IPS-18c (cell line): Measurements from ENCODE around the gene ADAMTS18.
A peak's percentile ranks its signal among the peaks of the same experiment; 100 is the strongest.

Experiments used
- H3K4me3 ChIP-seq: 2 replicates; pipeline ENCODE4 v1.7.0; 2013; ENCODE audit warnings: low read depth, mild to moderate bottlenecking, low read length, moderate library complexity; ENCODE audit not compliant: insufficient read depth
- H3K9me3 ChIP-seq: one replicate; pipeline ENCODE4 v1.6.1; 2013; ENCODE audit warnings: mild to moderate bottlenecking, low read length, moderate library complexity; ENCODE audit not compliant: control insufficient read depth, insufficient read depth

The ADAMTS18 gene

DNA sequence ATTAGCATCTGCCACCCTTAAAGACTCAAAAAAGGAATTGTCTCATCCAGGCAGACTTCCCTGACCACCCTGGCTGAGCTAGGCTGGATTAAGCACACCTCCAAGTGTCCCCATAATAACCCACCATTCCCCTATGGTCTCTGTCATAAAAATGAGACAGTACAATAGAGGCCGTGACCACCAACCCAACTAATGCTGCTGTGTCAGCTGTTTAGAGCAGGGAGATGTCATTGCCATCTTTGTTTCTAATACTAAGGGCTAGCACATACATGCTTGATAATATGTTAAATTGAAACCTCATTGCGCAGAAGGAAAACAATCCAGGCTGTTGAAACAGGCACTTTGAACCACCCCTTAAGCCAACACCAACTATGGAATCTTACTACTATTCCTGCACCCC lies 7.2 kb upstream of the ADAMTS18 start:
- Histone ChIP-seq H3K4me3 (no peak overlapping the region), H3K9me3 (no peaks in the 10 kb centered on the region)

GRCh38 chr16:77439106-77439505 lies 4.3 kb upstream of the ADAMTS18 start:
- no peaks in the 10 kb centered on the region for H3K9me3 ChIP-seq
- no peak overlapping the region for H3K4me3 ChIP-seq

DNA sequence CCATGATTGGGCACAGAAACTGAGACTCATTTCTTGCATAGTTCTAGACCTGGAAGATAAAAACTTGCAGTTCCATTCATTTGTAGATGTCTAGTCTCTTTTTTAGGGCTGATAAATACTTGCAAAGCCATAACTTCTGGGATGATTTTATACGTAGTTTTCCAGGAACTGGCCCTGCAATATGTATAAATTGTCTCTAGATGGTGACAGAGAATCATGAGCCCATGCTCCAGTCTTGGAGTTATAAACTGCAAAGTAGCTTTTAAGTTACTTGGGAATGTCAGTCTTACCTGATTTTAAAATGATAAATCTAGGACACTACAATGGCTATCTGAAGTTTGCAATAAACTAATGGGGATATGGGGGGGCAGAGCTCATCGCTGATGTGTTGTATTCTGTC lies 3.0 kb upstream of the ADAMTS18 start:
- Histone ChIP-seq H3K4me3 (no peak overlapping the region), H3K9me3 (no peaks in the 10 kb centered on the region)

DNA sequence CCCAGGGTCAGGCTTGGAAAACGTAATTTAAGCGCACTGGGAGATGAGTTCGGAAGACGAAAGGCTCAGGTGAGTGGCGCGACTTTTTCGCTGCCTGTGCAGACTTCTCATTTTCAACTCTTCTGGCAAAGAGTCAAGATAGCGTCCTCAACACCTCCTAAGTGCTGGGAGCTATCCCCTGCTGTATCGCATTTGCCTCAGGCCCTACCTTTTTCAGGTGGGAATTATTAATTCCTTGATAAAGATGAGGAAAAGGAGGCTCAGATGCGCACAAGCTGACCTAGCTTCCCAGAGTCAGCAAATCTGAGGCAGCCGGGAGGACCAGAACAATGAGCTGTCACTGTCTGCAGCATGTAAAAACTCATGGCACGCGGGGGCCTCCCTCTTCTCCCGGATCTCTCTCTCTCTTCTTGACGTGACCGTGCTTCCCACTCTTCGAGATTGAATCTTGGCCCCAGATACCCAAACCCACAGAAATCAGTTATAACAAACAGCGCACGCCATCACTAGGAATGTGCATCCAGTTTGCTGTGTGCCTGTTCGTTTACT lies 512 bp upstream of the ADAMTS18 start:
- H3K9me3 ChIP-seq: no peaks in the 10 kb centered on the region
- H3K4me3 ChIP-seq: peak overlapping the region; percentile 70

DNA sequence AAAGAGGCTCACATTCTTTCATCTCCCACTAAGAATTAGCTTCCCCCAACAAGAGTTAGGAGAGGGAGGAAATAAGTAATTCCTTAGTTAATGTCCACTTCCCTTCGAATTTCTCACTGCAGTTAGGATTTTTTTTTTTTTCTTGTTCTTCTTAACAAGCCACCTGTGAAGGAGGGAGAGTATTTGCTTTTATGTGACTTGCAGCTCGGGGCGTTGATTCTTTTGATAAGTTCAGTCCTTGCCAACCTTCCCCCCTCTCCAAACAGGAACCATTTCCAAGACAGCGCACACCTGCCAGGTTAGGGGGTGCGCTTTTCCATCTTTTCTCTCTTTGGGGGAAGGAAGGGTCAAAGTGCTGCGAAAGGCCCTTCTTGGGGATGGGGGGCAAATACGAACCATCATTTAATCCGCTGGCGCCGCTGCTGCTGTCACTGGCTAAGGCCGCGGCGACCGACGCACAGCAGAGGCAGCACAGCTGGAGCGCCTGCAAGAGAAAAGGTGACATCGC lies 758 bp downstream of the ADAMTS18 start:
- peak overlapping the region; percentile 70 for H3K4me3 ChIP-seq

DNA sequence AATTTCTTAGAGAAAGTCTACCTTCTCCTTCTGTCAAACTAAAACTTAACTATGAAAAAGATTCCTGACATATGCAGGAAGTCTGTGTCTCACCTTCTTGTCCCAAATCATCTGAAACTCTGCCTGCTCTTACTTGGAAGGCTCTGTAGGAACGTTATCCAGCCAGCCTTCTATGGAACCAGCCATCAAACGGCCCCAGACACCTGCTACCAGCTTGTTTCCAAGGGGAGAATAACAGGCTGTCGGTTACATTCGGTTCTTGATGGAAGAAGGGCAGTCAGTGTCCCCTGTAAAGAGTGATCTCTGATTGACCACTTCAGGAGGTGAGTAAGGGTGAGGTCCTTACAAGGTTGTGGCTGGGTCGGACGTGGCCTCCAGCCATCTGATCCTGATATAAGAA lies 1.7 kb downstream of the ADAMTS18 start:
- H3K9me3 ChIP-seq: no peaks in the 10 kb centered on the region

More for the DNA sequence above, 758 bp downstream of the ADAMTS18 start:
- no peaks in the 10 kb centered on the region for H3K9me3 ChIP-seq

GRCh38 chr16:77432264-77432663 lies 2.6 kb downstream of the ADAMTS18 start:
- H3K4me3 ChIP-seq: no peak overlapping the region
- H3K9me3 ChIP-seq: no peaks in the 10 kb centered on the region

More for the DNA sequence above, 1.7 kb downstream of the ADAMTS18 start:
- H3K4me3 ChIP-seq: no peak overlapping the region

- H3K9me3 ChIP-seq: no peaks in the 10 kb centered on the region
- H3K4me3 ChIP-seq: no peak overlapping the region
Measured at GRCh38 chr16:77430787-77431585, 3.8 kb downstream of the ADAMTS18 start.

DNA sequence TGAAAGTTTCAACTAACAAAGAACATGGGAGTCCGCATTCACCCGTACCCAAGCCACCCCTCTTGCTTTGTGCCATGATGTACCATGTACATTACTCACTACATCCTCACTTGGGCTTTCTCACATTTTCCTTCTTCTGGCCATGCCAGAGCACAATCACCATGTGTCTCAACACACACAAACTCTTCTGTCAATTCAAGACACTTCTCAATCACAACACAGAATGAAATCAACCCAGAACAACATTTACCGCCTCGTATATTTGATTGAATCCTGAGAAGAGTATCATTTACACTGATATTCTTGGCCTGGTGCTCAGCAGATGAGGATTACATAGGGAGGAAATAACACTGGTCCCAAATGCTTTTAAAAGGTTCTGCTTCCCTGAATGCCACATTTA lies 4.5 kb downstream of the ADAMTS18 start:
- no peaks in the 10 kb centered on the region for H3K9me3 ChIP-seq
- no peak overlapping the region for H3K4me3 ChIP-seq

DNA sequence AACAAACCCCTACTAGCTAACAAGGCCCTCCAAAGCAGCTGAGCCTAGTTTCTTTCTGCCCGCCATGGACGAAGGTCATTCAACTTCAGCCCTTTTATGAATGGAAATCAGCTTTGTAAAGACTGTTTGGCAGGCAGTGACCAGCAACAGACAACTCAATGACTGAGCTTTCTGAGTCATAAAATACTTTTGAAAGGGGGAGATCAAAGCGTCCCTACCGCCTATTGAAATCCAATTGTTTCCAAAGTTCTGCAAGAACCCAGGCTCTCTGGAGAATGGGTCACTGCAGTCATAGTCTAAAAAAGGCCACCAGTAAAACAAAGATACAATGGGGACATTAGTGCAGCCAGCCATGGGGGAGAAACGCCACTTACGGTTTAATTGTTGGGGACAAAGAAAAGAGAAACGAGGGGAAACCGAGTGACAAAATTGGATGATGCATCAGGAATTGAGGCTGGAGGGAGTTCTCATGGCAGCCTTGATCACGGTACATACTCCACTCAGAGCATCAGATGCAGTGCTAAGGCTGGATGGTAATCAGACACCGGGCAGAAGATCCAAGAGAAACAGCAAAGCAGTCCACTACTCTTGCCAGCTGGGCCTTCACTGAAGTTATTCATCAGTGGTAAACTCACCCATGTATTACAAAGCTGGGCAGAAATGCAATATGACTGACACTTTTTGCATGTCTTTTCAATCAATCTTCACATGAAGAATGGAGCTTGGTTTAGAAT lies 9.8 kb downstream of the ADAMTS18 start:
- no peak overlapping the region for H3K4me3 ChIP-seq
- no peaks in the 10 kb centered on the region for H3K9me3 ChIP-seq

DNA sequence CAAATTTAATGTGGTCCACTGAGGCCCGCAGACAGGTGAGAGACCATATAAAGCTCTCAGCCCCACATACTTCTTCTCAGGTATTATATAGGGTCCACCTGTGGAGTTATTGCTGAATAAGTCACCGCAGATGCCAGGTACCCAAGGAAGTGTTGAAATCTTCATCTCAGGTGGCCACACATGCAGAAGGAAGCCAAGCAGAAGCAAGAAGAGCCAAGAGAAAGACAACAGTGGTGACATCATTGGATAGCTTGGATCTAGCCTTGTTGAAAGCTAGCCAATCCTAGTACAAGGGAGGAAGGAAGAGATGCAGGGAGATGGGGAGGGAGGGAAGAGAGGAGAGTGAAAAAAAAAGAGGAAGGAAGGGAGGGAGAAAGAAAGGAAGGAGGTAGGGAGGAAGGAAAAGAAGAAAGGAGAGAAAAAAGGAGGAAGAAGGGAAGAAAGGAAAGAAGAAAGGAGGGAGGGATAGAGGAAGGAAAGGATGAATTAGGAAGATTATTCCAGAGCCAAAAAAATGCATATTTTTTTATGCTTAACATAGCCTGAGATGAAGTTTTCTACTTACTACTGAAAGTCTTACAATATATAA lies 12.5 kb downstream of the ADAMTS18 start:
- Histone ChIP-seq H3K9me3 (no peaks in the 10 kb centered on the region), H3K4me3 (no peak overlapping the region)

DNA sequence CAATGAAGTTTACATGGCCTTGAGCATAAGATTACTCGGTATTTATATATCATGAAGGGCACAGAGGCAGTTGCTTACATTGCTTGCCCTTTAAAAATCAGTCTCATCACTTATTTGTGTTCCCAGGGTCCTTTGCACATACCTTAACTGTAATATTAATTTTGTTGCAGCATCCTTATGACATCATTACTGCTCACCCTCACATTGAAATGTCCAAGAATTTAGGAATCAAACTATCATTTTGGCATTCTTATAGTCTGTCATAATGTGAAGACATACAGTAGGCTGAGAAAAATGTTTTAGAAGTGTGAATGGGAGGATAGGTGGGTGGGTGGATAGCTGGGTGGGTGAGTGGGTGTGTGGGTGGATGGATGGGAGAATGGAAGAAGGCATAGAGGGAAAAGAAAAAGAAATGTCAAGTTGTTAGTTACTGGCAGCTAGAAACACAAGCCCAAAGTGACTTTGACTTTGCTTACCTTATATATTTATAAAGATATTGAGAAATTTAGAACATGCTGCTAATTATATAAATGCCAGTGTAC lies 17.8 kb downstream of the ADAMTS18 start:
- no peak overlapping the region for H3K4me3 ChIP-seq
- H3K9me3 ChIP-seq: no peaks in the 10 kb centered on the region

- no peak overlapping the region for H3K4me3 ChIP-seq
- H3K9me3 ChIP-seq: no peaks in the 10 kb centered on the region
Measured at GRCh38 chr16:77414752-77415231, 20.0 kb downstream of the ADAMTS18 start.

DNA sequence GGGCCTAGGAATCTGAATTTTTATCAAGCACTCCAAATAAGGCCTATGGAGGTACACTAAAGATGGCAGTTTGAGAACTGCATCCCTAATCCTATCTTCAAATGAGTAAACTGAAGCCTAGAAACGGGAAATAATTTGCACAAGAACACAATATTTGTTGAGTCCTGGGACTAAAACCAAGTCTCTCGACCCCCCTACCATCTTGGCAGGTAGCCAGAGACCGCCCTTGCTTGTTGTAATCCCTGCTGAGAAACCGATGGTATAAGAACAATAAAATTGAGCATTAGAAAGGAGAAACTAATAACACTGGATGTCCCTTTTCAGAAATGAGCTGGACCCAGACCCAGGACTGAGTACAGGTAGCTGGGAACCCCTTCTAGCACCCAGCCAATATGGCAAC lies 24.4 kb downstream of the ADAMTS18 start:
- H3K9me3 ChIP-seq: no peaks in the 10 kb centered on the region
- H3K4me3 ChIP-seq: no peak overlapping the region

DNA sequence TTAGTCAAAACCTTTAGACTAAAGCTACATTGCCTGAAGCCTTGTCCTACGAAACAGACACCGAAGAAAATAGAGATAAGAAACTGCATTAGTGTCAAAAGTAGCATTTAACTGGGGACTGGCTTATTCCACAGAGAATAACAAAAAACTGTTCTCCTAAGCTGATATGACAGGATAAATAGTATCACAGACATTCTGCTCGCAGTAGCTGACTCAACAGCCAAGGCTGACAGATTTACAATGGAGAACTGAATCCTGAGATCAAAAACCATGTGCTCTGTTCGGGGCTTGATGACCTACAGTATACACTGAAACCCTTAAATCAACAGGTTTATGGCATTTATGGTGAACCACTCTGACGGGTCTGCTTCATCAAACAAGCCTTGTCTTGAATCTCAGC lies 25.5 kb downstream of the ADAMTS18 start:
- no peak overlapping the region for H3K4me3 ChIP-seq
- H3K9me3 ChIP-seq: no peaks in the 10 kb centered on the region

- Histone ChIP-seq H3K4me3 (no peak overlapping the region), H3K9me3 (no peaks in the 10 kb centered on the region)
Measured at GRCh38 chr16:77408607-77409006, 26.2 kb downstream of the ADAMTS18 start.

GRCh38 chr16:77406680-77407079 lies 28.2 kb downstream of the ADAMTS18 start:
- Histone ChIP-seq H3K4me3 (no peak overlapping the region), H3K9me3 (no peaks in the 10 kb centered on the region)
